ENCODE data around the gene PCARE.

The PCARE gene

GRCh38 chr2:29061616-29062015, 12.7 kb downstream of the PCARE start:
- no peak for DNase-seq

GRCh38 chr2:29061176-29061575, 13.1 kb downstream of the PCARE start:
- no peak for DNase-seq

GRCh38 chr2:29060441-29060840, 13.9 kb downstream of the PCARE start:
- DNase-seq: no peak

GRCh38 chr2:29059624-29060023, 14.7 kb downstream of the PCARE start:
- DNase-seq: no peak

DNA sequence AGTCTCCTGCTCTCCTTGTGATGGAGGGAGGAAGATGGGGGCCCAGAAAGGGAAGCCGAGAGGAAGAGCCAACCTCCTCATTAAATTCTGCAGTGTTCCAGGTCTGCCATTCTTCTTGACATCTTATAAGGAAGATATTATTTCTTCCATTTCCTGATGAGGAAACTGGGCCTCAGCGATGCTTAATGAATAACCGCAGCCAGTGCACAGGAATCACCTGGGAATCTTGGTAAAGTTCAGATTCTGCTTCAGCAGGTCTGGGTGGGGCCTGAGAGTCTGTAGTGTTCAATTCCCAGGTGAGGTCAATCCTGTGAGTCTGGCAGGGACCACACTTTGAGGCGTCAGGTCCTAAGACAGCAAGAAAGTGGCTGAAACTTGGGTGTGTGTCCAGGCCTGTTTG, 17.3 kb downstream of the PCARE start:
- no peak for DNase-seq

DNA sequence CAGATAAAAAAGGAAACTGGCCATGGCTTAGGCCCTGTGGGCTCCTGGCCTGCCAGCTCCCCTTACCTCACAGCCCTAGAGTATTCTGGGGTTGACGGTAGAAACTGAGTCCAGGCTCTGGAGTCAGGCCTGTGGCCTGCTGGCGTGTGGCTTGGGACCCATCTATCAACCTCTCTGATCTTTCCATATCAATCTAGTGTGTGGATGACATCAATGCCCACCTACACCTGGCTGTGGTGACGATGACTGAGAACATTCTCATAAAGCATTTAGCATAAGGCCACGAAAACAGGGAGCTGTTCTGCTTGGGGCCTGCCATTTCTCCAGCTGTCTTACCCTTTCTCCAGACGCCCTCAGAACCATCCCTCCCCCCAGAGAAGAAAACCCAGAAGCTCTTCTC, 17.9 kb downstream of the PCARE start:
- DNase-seq: no peak

DNA sequence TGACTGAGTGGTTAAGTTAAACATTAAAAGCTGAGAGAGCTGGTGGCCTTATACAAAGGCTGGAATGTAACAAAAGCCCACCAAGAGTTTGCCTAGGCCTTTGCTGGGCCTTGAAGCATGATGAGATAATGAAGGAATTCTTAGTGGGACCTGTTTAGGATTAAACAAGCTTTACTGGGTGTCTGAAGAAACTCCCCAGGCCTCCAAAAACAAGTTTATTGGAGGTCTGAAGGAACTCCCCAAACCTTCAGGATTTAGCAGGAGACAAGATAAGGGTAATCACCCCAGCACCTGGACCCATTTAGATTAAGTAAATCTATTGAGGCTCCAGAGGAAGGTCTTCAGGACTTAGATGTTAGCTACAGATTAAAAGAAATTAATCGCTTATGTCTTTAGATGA, 18.7 kb downstream of the PCARE start:
- DNase-seq: no peak

- no peak for DNase-seq
Observed at GRCh38 chr2:29054430-29054829, 19.9 kb downstream of the PCARE start.

DNA sequence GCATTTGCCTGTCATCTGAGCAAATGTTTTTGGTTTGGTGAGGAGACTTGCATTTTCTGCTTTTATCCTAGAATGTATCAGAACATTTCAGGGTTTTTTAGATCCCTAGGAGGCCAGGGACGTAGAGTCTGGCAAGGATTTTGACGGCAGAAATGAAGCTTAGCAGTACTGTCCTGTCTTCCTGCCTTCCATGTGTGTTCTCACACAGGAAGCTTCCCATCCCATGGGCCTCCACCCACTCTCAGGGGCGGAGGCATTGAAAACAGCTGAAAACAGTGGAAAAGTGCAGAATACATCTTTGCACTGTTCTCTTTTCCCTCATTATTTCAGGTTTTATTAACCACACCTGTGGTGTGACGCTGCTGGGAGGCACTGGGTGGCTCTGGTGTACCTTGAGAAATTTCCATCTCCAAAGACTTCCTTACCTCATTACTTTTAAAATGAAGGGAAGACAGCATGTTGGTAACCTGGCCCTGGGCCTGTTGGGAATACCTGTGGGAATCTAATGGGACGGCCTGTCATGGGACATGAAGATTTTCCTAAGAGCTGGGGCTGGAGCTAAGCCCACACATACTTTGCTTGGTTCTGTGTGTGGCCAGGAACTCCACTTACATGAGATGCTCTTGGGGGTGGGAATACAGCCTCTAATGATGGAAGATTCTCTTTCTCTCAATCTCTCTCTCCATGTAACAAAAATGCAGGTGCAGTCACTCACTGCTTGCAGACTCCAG, 20.5 kb downstream of the PCARE start:
- no peak for DNase-seq

GRCh38 chr2:29053223-29053622, 21.1 kb downstream of the PCARE start:
- no peak for DNase-seq

DNA sequence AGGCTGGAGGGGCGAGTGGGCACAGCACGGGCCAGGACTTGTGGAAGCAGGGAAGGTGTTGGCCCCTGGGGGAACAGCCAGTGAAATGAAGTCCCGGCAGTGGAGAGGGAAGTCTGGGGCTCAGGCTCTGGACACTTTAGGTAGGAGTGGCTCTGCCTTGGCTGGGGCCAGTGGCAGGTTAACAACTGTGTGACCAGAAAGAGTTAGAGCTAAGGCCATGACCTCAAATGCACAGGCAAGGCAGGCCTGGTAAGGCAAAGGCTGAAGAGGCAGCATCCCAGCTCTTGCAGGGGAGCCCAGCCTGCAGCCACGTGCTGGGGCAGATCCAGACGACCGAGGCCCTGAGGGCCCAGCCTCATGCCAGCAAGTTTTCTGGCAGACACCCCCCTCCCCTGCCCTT, 21.5 kb downstream of the PCARE start:
- no peak for DNase-seq

GRCh38 chr2:29051730-29052129, 22.6 kb downstream of the PCARE start:
- DNase-seq: no peak

DNA sequence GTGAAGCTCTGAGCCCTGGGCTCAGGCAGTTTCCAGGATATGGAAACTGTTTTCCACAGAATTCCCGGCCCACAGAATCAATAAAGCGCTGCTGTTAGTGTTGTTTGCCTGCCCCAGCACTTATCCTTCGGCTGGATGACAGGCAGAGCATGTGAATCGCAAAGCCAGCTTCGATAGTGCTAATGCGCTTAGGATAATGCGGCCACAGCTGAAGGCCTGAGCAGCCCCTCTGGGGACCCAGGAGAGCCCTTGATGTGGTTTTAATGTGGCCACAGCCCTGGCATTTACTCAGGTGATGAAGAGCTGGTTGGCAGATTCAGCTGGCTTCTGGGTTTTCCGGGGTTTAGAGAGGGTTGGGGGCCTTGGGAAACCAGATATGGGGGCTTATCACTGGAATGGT, 23.7 kb downstream of the PCARE start:
- DNase-seq: no peak

- DNase-seq: no peak
Observed at GRCh38 chr2:29047083-29047845, 27.1 kb downstream of the PCARE start.

- no peak for DNase-seq
Observed at GRCh38 chr2:29046321-29046720, 28.0 kb downstream of the PCARE start.

GRCh38 chr2:29044459-29044858, 29.9 kb downstream of the PCARE start:
- DNase-seq: no peak

- no peak for DNase-seq
Observed at GRCh38 chr2:29042561-29043075, 31.7 kb downstream of the PCARE start.

DNA sequence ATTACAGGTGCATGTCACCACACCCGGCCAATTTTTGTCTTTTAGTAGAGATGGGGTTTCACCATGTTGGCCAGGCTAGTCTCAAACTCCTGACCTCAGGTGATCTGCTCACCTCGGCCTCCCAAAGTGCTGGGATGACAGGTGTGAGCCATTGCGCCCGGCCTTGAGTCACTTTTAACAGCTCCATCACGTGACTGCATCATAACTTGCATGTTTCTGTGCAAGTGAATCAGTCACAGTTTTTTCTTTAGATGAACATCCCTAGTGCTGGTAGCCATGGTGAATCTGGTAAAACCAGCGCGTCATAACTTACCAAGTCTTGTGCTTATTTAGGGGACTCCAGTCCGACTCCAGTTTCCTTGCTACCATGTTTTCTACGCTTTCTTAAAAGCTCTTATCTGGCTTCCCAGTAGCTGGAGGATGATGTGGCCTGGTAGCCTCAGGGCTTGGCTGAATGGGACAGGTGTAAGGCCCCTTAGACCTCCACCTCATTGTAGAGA, 33.1 kb downstream of the PCARE start:
- no peak for DNase-seq

- DNase-seq: no peak
Observed at GRCh38 chr2:29040552-29040951, 33.8 kb downstream of the PCARE start.

GRCh38 chr2:29039718-29040480, 34.4 kb downstream of the PCARE start:
- no peak for DNase-seq

GRCh38 chr2:29035016-29035745, 39.1 kb downstream of the PCARE start:
- peak; percentile 48 for DNase-seq

DNA sequence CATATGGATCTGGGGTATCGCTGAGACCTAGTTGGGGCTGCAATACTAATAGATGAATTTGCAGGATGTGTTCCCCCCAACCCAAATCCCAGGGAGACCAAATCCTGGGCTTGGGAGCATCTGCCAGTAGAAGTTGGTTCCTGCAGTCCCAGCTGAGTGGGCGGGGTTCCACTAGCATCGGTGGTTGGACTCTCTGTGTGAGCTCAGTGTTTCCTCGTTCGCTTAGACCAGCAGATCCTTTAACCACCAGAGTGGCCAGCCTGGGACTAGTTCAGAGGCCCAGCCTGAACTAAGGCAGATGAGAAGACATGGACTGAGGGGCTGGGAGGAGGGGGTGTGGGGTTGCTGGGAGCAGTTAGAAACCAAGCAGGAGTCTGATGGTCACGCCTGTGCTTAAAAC, 40.7 kb downstream of the PCARE start:
- no peak for DNase-seq

- DNase-seq: no peak
Observed at GRCh38 chr2:29033172-29033571, 41.2 kb downstream of the PCARE start.

Data from MV-4-11 (cell line).